ENCODE data around the gene TOX4. TPM values are rescaled to one million over a fixed set of nuclear protein-coding genes. Genes with fewer than 3 reads are reported as not detected.
A peak's percentile ranks its signal among the peaks of the same experiment; 100 is the strongest.

The TOX4 gene
- total and polyA plus RNA-seq, 9 of the 15 experiments (the other 6 are each of a cell fraction or from before 2014, with no cell fraction given): 9.9 to 76.5 (median 41.0) TPM

- Histone ChIP-seq H3K9me3 (replicated peaks; ENCODE audit: control insufficient read depth, insufficient read depth, low read depth, low read length) (no peaks in the 10 kb centered on the region), H2AFZ (ENCODE audit: low read depth, low read length) (peak overlapping the region; percentile 72), H3K79me2 (ENCODE audit: control insufficient read depth, insufficient read depth, low read length) (no peaks in the 10 kb centered on the region), H3K4me1 (replicated peaks in 1 of 2; ENCODE audit: control insufficient read depth in 2 of 2, insufficient read depth in 2 of 2, low read length in 2 of 2) (peaks cover 3 to 8% of the 10 kb centered on the region in 2 experiments; a peak in 4 of 5 replicates), H3K36me3 (ENCODE audit: control insufficient read depth, insufficient read depth, low read length) (no peaks in the 10 kb centered on the region), H3K27me3 (ENCODE audit: control insufficient read depth in 2 of 2, insufficient read depth in 2 of 2, low read length in 2 of 2) (no peaks in the 10 kb centered on the region), H3K27ac (ENCODE audit: extremely low read depth, low read depth, low read length) (no peak overlapping the region), H3K9ac (ENCODE audit: insufficient read depth in 1 of 2, low read depth in 2 of 2, low read length in 2 of 2) (no peak overlapping the region), H3K9me1 (ENCODE audit: control insufficient read depth, insufficient read depth, low read length) (no peaks in the 10 kb centered on the region), H3K4me3 (no peak overlapping the region), H4K20me1 (replicated peaks; ENCODE audit: control insufficient read depth, insufficient read depth, low read length) (no peaks in the 10 kb centered on the region), H3K4me2 (ENCODE audit: insufficient read depth, low read length) (peak overlapping the region; percentile 11; the same call in 1 of the 2 replicates)
- DNase-seq (ENCODE audit: extremely low read depth in 1 of 4, low spot score in 3 of 4) (peak in 2 of 4 experiments; percentile 19 to 24), FAIRE-seq (no peak), ATAC-seq (peak; percentile 38; the same call in 1 of the 3 replicates)
- CTCF ChIA-PET (ENCODE audit: low intra/inter-chr PET ratio): no interaction called here
- BruUV-seq (replicated peaks): no TSS peak
- intact Hi-C loops (cut with micrococcal nuclease): no loop called here
- in situ Hi-C loops (cut with MboI): no loop called here
- 0% methylated on average over 3 of the region's 3 CpGs for WGBS (ENCODE audit: insufficient coverage, low coverage, missing lambda C conversion rate)
- no peak for TF ChIP-seq NFRKB (IDR thresholded peaks at IDR 0.05; ENCODE audit: low read depth)
- no peak for TF ChIP-seq NFE2 (IDR thresholded peaks at IDR 0.05; ENCODE audit: low read depth)
- no peak for TF ChIP-seq ZNF830 (CRISPR knock-in tag; IDR thresholded peaks at IDR 0.05)
- TF ChIP-seq ARID1B (IDR thresholded peaks at IDR 0.05): no peak
- TF ChIP-seq RAD51 (IDR thresholded peaks at IDR 0.05; ENCODE audit: borderline replicate concordance, low read depth): no peak
- POLR2A ChIA-PET: no interaction called here
Observed at GRCh38 chr14:21539189-21539940, 62.4 kb downstream of the TOX4 start.
